GM23338 (cell line): ENCODE results near the gene GFAP. TPM values are rescaled to one million over a fixed set of nuclear protein-coding genes. Genes with fewer than 3 reads are reported as not detected.

ENCODE experiments used
- ATAC-seq: fragments of 200-7000 bp; cut with Tn5 transposase; 3 replicates; pipeline ENCODE4 v1.9.1; 2020
- DNase-seq: peaks from one replicate; pipeline ENCODE4 v3.0.0-alpha.2; 2015; ENCODE audit warnings: low spot score
- H2AFZ ChIP-seq: fragments of 200-600 bp; sonication (generic); 2 replicates; pipeline ENCODE4 v1.8.0; 2016; ENCODE audit warnings: antibody characterized with exemption, mild to moderate bottlenecking, moderate library complexity
- H3F3A ChIP-seq: fragments of 200-600 bp; sonication (generic); replicated peaks from 2 replicates; pipeline ENCODE4 v1.8.0; 2017; ENCODE audit warnings: antibody characterized with exemption, mixed run types, low read depth
- H3K27ac ChIP-seq: fragments of 200-600 bp; sonication (generic); 2 replicates; pipeline ENCODE4 v1.6.1; 2016; ENCODE audit warnings: low read depth
- H3K27me3 ChIP-seq: fragments of 200-600 bp; sonication (generic); 2 replicates; pipeline ENCODE4 v1.8.0; 2016; ENCODE audit warnings: mild to moderate bottlenecking, mixed run types, moderate library complexity; ENCODE audit not compliant: insufficient read depth
- H3K36me3 ChIP-seq: fragments of 200-600 bp; sonication (generic); 2 replicates; pipeline ENCODE4 v1.8.0; 2016; ENCODE audit warnings: mild to moderate bottlenecking; ENCODE audit not compliant: insufficient read depth
- H3K4me1 ChIP-seq: fragments of 200-600 bp; sonication (generic); 2 replicates; pipeline ENCODE4 v1.8.0; 2016; ENCODE audit warnings: mild to moderate bottlenecking, moderate library complexity; ENCODE audit not compliant: insufficient read depth
- H3K4me2 ChIP-seq: fragments of 200-600 bp; sonication (generic); 2 replicates; pipeline ENCODE4 v1.7.1; 2017; ENCODE audit warnings: mixed run types
- H3K4me3 ChIP-seq: fragments of 200-600 bp; sonication (generic); 2 replicates; pipeline ENCODE4 v1.6.1; 2016; ENCODE audit warnings: mixed run types
- H3K79me2 ChIP-seq: fragments of 200-600 bp; sonication (generic); replicated peaks from 2 replicates; pipeline ENCODE4 v1.8.0; 2017; ENCODE audit warnings: mild to moderate bottlenecking; ENCODE audit not compliant: insufficient read depth
- H3K9me2 ChIP-seq: fragments of 200-600 bp; sonication (generic); 2 replicates; pipeline ENCODE4 v1.8.0; 2017; ENCODE audit not compliant: insufficient read depth
- H4K20me1 ChIP-seq: fragments of 200-600 bp; sonication (generic); replicated peaks from 2 replicates; pipeline ENCODE4 v1.8.0; 2017; ENCODE audit warnings: mild to moderate bottlenecking; ENCODE audit not compliant: insufficient read depth
- H3K27ac Mint-ChIP-seq: 2 replicates; pipeline ENCODE4 v1.8.0; 2020; ENCODE audit warnings: inconsistent platforms, mild to moderate bottlenecking, moderate library complexity, mixed read lengths
- H3K27me3 Mint-ChIP-seq: 3 replicates; pipeline ENCODE4 v1.8.0; 2022; ENCODE audit warnings: low read depth, mild to moderate bottlenecking, moderate library complexity, mixed read lengths, inconsistent platforms; ENCODE audit not compliant: insufficient read depth, poor library complexity
- H3K36me3 Mint-ChIP-seq: 3 replicates; pipeline ENCODE4 v1.8.0; 2021; ENCODE audit warnings: low read depth, mild to moderate bottlenecking, inconsistent platforms, moderate library complexity, mixed read lengths
- H3K4me1 Mint-ChIP-seq: 3 replicates; pipeline ENCODE4 v1.8.0; 2020; ENCODE audit warnings: mild to moderate bottlenecking, inconsistent platforms, mixed read lengths
- H3K4me3 Mint-ChIP-seq: 3 replicates; pipeline ENCODE4 v1.8.0; 2021; ENCODE audit warnings: moderate library complexity, mild to moderate bottlenecking, inconsistent platforms, mixed read lengths
- H3K9me3 Mint-ChIP-seq: 3 replicates; pipeline ENCODE4 v1.8.0; 2020; ENCODE audit warnings: moderate library complexity, mild to moderate bottlenecking, inconsistent platforms, mixed read lengths
- EZH2phosphoT487 ChIP-seq: fragments of 200-600 bp; sonication (generic); IDR thresholded peaks from one replicate; pipeline ENCODE4 v1.8.1; 2018; ENCODE audit warnings: antibody characterized with exemption; ENCODE audit not compliant: unreplicated experiment
- JUNB ChIP-seq: IDR thresholded peaks from one replicate; pipeline ENCODE4 v1.6.1; 2016; ENCODE audit warnings: antibody characterized with exemption; ENCODE audit not compliant: unreplicated experiment
- NANOG ChIP-seq: IDR thresholded peaks from 2 replicates; pipeline ENCODE4 v1.6.1; 2016; ENCODE audit warnings: antibody characterized with exemption, borderline replicate concordance
- POLR2AphosphoS5 ChIP-seq: IDR thresholded peaks from 2 replicates; pipeline ENCODE4 v1.6.1; 2016; ENCODE audit warnings: antibody characterized with exemption, low read depth
- STAT1 ChIP-seq: IDR thresholded peaks from one replicate; pipeline ENCODE4 v1.6.1; 2016; ENCODE audit warnings: antibody characterized with exemption; ENCODE audit not compliant: unreplicated experiment
- ZNF114 ChIP-seq: fragments of 250-450 bp; sonication (Bioruptor Pico); IDR thresholded peaks from 2 replicates; pipeline ENCODE4 v1.5.0; 2020; ENCODE audit warnings: mild to moderate bottlenecking, moderate library complexity
- ZNF331 ChIP-seq: fragments of 250-450 bp; sonication (Bioruptor Pico); IDR thresholded peaks from 2 replicates; pipeline ENCODE4 v1.5.0; 2020; ENCODE audit warnings: low read depth, mild to moderate bottlenecking, moderate library complexity
- polyA plus RNA-seq: library from polyadenylated mRNA; unstranded; fragments of >200 nt; fragmentation: Nextera tagmentation; extraction: Ambion mirVana; gene quantifications from 2 replicates; pipeline ENCODE4 v1.2.1, GENCODE V29; 2016
- total RNA-seq: library from RNA; depleted of rRNA; stranded (reverse); fragments of >200 nt; shearing (Covaris generic); gene quantifications from 2 replicates; pipeline ENCODE4 v1.2.3, GENCODE V29; 2014
- TF ChIP-seq, protein P1 (sequence below): IDR thresholded peaks from one replicate; pipeline ENCODE4 v1.6.1; 2018; ENCODE audit warnings: antibody characterized with exemption; ENCODE audit not compliant: unreplicated experiment
- TF ChIP-seq, protein P2 (sequence below): IDR thresholded peaks from 2 replicates; pipeline ENCODE4 v1.6.1; 2016; ENCODE audit warnings: antibody characterized with exemption
- TF ChIP-seq, protein P3 (sequence below): fragments of 250-450 bp; sonication (Bioruptor Pico); IDR thresholded peaks from 2 replicates; pipeline ENCODE4 v1.5.0; 2020; ENCODE audit warnings: mild to moderate bottlenecking, moderate library complexity

The GFAP gene
- total and polyA plus RNA-seq, 2 experiments from 2014 or later: 0.15 to 5.1 TPM

DNA sequence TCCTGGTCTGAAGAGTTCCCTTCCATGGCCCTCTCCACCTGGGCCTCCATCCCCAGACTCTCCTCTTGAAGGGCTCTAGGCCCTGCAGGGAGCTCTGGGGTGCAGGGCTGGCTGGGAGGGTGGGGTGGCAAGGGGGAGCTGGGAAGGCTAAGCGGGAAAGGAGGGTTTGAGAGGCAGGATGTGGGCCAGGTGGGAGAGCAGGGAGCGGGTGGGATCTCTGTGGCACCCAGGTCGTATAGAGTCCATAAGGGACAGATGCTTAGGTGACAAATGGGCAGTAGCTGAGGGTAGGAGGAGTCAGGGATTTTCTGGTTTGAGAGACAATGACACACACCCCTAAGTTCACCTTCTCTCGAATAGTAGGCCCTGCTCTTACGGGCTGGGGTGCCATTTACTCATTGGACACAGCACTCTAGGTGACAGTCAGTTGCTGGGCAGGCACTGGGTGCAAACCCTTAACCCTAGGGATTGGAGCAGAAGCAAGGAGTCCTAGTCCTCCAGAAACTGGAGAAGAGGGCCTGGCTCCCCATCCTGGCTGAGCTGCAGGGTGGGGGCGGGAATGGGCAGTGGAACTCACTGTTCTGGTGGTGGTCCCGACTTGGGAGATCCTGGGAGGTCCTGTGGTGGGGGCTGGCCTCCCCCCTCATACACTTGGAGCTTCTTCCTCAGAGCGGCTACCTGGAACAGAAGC lies 16.9 kb upstream of the GFAP start:
- H3K27ac Mint-ChIP-seq: no peak overlapping the region
- H3K4me2 ChIP-seq: no peak overlapping the region
- H3K36me3 ChIP-seq: peaks cover 37% of the 10 kb centered on the region

More for the DNA sequence above, 16.9 kb upstream of the GFAP start:
- Histone ChIP-seq H3K27me3 (no peaks in the 10 kb centered on the region), H3F3A (no peaks in the 10 kb centered on the region), H3K4me1 (no peaks in the 10 kb centered on the region), H3K79me2 (no peaks in the 10 kb centered on the region), H3K27ac (no peak overlapping the region), H3K9me2 (no peaks in the 10 kb centered on the region), H4K20me1 (peaks cover 9% of the 10 kb centered on the region), H3K4me3 (no peak overlapping the region), H2AFZ (no peak overlapping the region)
- H3K4me3 Mint-ChIP-seq: no peak overlapping the region
- ATAC-seq: no peak
- H3K27me3 Mint-ChIP-seq: peaks cover 2% of the 10 kb centered on the region
- no peak for DNase-seq
- TF ChIP-seq ZNF331 (CRISPR knock-in tag) (no peak), JUNB (no peak), STAT1 (no peak), EZH2phosphoT487 (no peak), NANOG (no peak), ZNF114 (no peak), POLR2AphosphoS5 (no peak)
- TF ChIP-seq, protein P1, sequence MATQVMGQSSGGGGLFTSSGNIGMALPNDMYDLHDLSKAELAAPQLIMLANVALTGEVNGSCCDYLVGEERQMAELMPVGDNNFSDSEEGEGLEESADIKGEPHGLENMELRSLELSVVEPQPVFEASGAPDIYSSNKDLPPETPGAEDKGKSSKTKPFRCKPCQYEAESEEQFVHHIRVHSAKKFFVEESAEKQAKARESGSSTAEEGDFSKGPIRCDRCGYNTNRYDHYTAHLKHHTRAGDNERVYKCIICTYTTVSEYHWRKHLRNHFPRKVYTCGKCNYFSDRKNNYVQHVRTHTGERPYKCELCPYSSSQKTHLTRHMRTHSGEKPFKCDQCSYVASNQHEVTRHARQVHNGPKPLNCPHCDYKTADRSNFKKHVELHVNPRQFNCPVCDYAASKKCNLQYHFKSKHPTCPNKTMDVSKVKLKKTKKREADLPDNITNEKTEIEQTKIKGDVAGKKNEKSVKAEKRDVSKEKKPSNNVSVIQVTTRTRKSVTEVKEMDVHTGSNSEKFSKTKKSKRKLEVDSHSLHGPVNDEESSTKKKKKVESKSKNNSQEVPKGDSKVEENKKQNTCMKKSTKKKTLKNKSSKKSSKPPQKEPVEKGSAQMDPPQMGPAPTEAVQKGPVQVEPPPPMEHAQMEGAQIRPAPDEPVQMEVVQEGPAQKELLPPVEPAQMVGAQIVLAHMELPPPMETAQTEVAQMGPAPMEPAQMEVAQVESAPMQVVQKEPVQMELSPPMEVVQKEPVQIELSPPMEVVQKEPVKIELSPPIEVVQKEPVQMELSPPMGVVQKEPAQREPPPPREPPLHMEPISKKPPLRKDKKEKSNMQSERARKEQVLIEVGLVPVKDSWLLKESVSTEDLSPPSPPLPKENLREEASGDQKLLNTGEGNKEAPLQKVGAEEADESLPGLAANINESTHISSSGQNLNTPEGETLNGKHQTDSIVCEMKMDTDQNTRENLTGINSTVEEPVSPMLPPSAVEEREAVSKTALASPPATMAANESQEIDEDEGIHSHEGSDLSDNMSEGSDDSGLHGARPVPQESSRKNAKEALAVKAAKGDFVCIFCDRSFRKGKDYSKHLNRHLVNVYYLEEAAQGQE: no peak
- TF ChIP-seq, protein P2, sequence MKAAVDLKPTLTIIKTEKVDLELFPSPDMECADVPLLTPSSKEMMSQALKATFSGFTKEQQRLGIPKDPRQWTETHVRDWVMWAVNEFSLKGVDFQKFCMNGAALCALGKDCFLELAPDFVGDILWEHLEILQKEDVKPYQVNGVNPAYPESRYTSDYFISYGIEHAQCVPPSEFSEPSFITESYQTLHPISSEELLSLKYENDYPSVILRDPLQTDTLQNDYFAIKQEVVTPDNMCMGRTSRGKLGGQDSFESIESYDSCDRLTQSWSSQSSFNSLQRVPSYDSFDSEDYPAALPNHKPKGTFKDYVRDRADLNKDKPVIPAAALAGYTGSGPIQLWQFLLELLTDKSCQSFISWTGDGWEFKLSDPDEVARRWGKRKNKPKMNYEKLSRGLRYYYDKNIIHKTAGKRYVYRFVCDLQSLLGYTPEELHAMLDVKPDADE: no peak
- TF ChIP-seq, protein P3, sequence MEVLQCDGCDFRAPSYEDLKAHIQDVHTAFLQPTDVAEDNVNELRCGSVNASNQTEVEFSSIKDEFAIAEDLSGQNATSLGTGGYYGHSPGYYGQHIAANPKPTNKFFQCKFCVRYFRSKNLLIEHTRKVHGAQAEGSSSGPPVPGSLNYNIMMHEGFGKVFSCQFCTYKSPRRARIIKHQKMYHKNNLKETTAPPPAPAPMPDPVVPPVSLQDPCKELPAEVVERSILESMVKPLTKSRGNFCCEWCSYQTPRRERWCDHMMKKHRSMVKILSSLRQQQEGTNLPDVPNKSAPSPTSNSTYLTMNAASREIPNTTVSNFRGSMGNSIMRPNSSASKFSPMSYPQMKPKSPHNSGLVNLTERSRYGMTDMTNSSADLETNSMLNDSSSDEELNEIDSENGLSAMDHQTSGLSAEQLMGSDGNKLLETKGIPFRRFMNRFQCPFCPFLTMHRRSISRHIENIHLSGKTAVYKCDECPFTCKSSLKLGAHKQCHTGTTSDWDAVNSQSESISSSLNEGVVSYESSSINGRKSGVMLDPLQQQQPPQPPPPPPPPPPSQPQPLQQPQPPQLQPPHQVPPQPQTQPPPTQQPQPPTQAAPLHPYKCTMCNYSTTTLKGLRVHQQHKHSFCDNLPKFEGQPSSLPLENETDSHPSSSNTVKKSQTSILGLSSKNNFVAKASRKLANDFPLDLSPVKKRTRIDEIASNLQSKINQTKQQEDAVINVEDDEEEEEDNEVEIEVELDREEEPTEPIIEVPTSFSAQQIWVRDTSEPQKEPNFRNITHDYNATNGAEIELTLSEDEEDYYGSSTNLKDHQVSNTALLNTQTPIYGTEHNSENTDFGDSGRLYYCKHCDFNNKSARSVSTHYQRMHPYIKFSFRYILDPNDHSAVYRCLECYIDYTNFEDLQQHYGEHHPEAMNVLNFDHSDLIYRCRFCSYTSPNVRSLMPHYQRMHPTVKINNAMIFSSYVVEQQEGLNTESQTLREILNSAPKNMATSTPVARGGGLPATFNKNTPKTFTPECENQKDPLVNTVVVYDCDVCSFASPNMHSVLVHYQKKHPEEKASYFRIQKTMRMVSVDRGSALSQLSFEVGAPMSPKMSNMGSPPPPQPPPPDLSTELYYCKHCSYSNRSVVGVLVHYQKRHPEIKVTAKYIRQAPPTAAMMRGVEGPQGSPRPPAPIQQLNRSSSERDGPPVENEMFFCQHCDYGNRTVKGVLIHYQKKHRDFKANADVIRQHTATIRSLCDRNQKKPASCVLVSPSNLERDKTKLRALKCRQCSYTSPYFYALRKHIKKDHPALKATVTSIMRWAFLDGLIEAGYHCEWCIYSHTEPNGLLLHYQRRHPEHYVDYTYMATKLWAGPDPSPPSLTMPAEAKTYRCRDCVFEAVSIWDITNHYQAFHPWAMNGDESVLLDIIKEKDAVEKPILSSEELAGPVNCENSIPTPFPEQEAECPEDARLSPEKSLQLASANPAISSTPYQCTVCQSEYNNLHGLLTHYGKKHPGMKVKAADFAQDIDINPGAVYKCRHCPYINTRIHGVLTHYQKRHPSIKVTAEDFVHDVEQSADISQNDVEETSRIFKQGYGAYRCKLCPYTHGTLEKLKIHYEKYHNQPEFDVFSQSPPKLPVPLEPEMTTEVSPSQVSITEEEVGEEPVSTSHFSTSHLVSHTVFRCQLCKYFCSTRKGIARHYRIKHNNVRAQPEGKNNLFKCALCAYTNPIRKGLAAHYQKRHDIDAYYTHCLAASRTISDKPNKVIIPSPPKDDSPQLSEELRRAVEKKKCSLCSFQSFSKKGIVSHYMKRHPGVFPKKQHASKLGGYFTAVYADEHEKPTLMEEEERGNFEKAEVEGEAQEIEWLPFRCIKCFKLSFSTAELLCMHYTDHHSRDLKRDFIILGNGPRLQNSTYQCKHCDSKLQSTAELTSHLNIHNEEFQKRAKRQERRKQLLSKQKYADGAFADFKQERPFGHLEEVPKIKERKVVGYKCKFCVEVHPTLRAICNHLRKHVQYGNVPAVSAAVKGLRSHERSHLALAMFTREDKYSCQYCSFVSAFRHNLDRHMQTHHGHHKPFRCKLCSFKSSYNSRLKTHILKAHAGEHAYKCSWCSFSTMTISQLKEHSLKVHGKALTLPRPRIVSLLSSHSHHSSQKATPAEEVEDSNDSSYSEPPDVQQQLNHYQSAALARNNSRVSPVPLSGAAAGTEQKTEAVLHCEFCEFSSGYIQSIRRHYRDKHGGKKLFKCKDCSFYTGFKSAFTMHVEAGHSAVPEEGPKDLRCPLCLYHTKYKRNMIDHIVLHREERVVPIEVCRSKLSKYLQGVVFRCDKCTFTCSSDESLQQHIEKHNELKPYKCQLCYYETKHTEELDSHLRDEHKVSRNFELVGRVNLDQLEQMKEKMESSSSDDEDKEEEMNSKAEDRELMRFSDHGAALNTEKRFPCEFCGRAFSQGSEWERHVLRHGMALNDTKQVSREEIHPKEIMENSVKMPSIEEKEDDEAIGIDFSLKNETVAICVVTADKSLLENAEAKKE (CRISPR knock-in tag): no peak
- H3K36me3 Mint-ChIP-seq: peaks cover 84% of the 10 kb centered on the region
- no peaks in the 10 kb centered on the region for H3K9me3 Mint-ChIP-seq
- H3K4me1 Mint-ChIP-seq: no peaks in the 10 kb centered on the region
